SK-N-MC (cell line): ENCODE results near the gene CLCN3.

Experiments
- DNase-seq: peaks from one replicate; pipeline ENCODE4 v3.0.0-alpha.2; 2011; ENCODE audit warnings: low read depth, low spot score
- H3K27ac ChIP-seq: fragments of 200-600 bp; sonication (generic); 2 replicates; pipeline ENCODE4 v1.5.1; 2016; ENCODE audit warnings: mixed run types
- H3K36me3 ChIP-seq: fragments of 200-600 bp; sonication (generic); 2 replicates; pipeline ENCODE4 v1.6.1; 2017; ENCODE audit warnings: antibody characterized with exemption, low read length, mixed read lengths; ENCODE audit not compliant: insufficient read depth
- H3K4me3 ChIP-seq: fragments of 200-600 bp; sonication (generic); 2 replicates; pipeline ENCODE4 v1.5.1; 2016
- H3K9ac ChIP-seq: fragments of 200-600 bp; sonication (generic); 2 replicates; pipeline ENCODE4 v1.8.0; 2017; ENCODE audit warnings: mixed run types, mixed read lengths; ENCODE audit not compliant: insufficient read length
- H3K9me3 ChIP-seq: fragments of 200-600 bp; sonication (generic); 2 replicates; pipeline ENCODE4 v1.6.1; 2017; ENCODE audit warnings: low read depth, mild to moderate bottlenecking, antibody characterized with exemption, low read length, moderate library complexity, mixed read lengths
- EZH2 ChIP-seq: fragments of 200-600 bp; sonication (generic); IDR thresholded peaks from one replicate; pipeline ENCODE4 v1.6.1; 2017; ENCODE audit warnings: antibody characterized with exemption
- FOXP2 ChIP-seq: optimal IDR thresholded peaks from 2 replicates; pipeline ENCODE3; 2011; ENCODE audit warnings: mild to moderate bottlenecking, moderate library complexity; ENCODE audit not compliant: insufficient read depth; ENCODE audit errors: extremely low read length, control extremely low read depth
- POLR2AphosphoS5 ChIP-seq: IDR thresholded peaks from 2 replicates; pipeline ENCODE4 v1.6.1; 2012; ENCODE audit warnings: mild to moderate bottlenecking, low read depth, low read length, borderline replicate concordance

CLCN3 gene

GRCh38 chr4:169658975-169659715, 38.8 kb downstream of the CLCN3 start:
- peaks cover 10% of the 10 kb centered on the region for H3K36me3 ChIP-seq
- H3K4me3 ChIP-seq = peak overlapping the region; percentile 96
- no peak for TF ChIP-seq POLR2AphosphoS5
- TF ChIP-seq FOXP2 = no peak
- no peak for TF ChIP-seq EZH2
- H3K27ac ChIP-seq = peak overlapping the region; percentile 98
- no peaks in the 10 kb centered on the region for H3K9me3 ChIP-seq
- H3K9ac ChIP-seq = peak overlapping the region; percentile 85
- no peak for DNase-seq

- Histone ChIP-seq H3K9me3 (no peaks in the 10 kb centered on the region), H3K36me3 (peaks cover 10% of the 10 kb centered on the region), H3K4me3 (peak overlapping the region; percentile 96), H3K27ac (peak overlapping the region; percentile 98), H3K9ac (peak overlapping the region; percentile 85)
- TF ChIP-seq FOXP2 (no peak), EZH2 (no peak), POLR2AphosphoS5 (peak; percentile 50; the same call in 1 of the 2 replicates)
- DNase-seq = peak; percentile 98
Measured at GRCh38 chr4:169659716-169660670, 39.6 kb downstream of the CLCN3 start.

GRCh38 chr4:169660929-169661328, 40.6 kb downstream of the CLCN3 start:
- peak overlapping the region; percentile 96 for H3K4me3 ChIP-seq
- H3K9ac ChIP-seq = peak overlapping the region; percentile 85
- H3K27ac ChIP-seq = peak overlapping the region; percentile 98
- H3K36me3 ChIP-seq = peaks cover 5% of the 10 kb centered on the region
- H3K9me3 ChIP-seq = no peaks in the 10 kb centered on the region
- DNase-seq = no peak
- TF ChIP-seq FOXP2 (no peak), POLR2AphosphoS5 (no peak), EZH2 (no peak)

- peaks cover 7% of the 10 kb centered on the region for H3K36me3 ChIP-seq
- peak overlapping the region; percentile 98; the same call in 1 of the 2 replicates for H3K27ac ChIP-seq
- H3K4me3 ChIP-seq = peak overlapping the region; percentile 96
- no peaks in the 10 kb centered on the region for H3K9me3 ChIP-seq
- TF ChIP-seq POLR2AphosphoS5 (no peak), FOXP2 (no peak), EZH2 (no peak)
- peak overlapping the region; percentile 85 for H3K9ac ChIP-seq
- DNase-seq = no peak
Measured at GRCh38 chr4:169661761-169662160, 41.4 kb downstream of the CLCN3 start.

- Histone ChIP-seq H3K36me3 (peaks cover 11% of the 10 kb centered on the region), H3K9me3 (no peaks in the 10 kb centered on the region), H3K9ac (peak overlapping the region; percentile 85), H3K4me3 (peak overlapping the region; percentile 96), H3K27ac (peak overlapping the region; percentile 98)
- no peak for TF ChIP-seq FOXP2
- no peak for DNase-seq
Measured at GRCh38 chr4:169662206-169662605, 41.8 kb downstream of the CLCN3 start.

- Histone ChIP-seq H3K27ac (peak overlapping the region; percentile 96), H3K36me3 (peaks cover 20% of the 10 kb centered on the region), H3K9ac (peak overlapping the region; percentile 58), H3K4me3 (peak overlapping the region; percentile 71), H3K9me3 (no peaks in the 10 kb centered on the region)
- no peak for DNase-seq
- TF ChIP-seq POLR2AphosphoS5 (no peak), FOXP2 (no peak), EZH2 (no peak)
Measured at GRCh38 chr4:169663402-169663801, 43.0 kb downstream of the CLCN3 start.

- Histone ChIP-seq H3K4me3 (peak overlapping the region; percentile 71), H3K36me3 (peaks cover 23% of the 10 kb centered on the region), H3K9ac (peak overlapping the region; percentile 58), H3K27ac (peak overlapping the region; percentile 96), H3K9me3 (no peaks in the 10 kb centered on the region)
- TF ChIP-seq EZH2 = no peak
- no peak for TF ChIP-seq POLR2AphosphoS5
- no peak for TF ChIP-seq FOXP2
- no peak for DNase-seq
Measured at GRCh38 chr4:169663831-169664230, 43.5 kb downstream of the CLCN3 start.

- Histone ChIP-seq H3K4me3 (peak overlapping the region; percentile 71), H3K27ac (peak overlapping the region; percentile 96), H3K9me3 (no peaks in the 10 kb centered on the region), H3K9ac (peak overlapping the region; percentile 58), H3K36me3 (peaks cover 24% of the 10 kb centered on the region)
- peak; percentile 62; the same call in 1 of the 2 replicates for TF ChIP-seq POLR2AphosphoS5
- TF ChIP-seq FOXP2 = no peak
- peak; percentile 97 for DNase-seq
Measured at GRCh38 chr4:169664615-169665014, 44.2 kb downstream of the CLCN3 start.
